IPS-18a (cell line): ENCODE measurements around the gene SLC1A5.

Source experiments
- H3K27ac ChIP-seq: one replicate; pipeline ENCODE4 v1.5.1; 2013; ENCODE audit warnings: low read length
- H3K27me3 ChIP-seq: one replicate; pipeline ENCODE4 v1.6.1; 2013; ENCODE audit warnings: mild to moderate bottlenecking, low read length; ENCODE audit not compliant: control insufficient read depth, insufficient read depth
- H3K36me3 ChIP-seq: one replicate; pipeline ENCODE4 v1.6.1; 2013; ENCODE audit warnings: low read depth, low read length; ENCODE audit not compliant: control insufficient read depth
- H3K4me1 ChIP-seq: one replicate; pipeline ENCODE4 v1.6.1; 2013; ENCODE audit warnings: low read depth, low read length; ENCODE audit not compliant: control insufficient read depth
- H3K4me3 ChIP-seq: one replicate; pipeline ENCODE4 v1.5.1; 2013; ENCODE audit warnings: low read length
- H3K9ac ChIP-seq: one replicate; pipeline ENCODE4 v1.6.1; 2013; ENCODE audit warnings: mild to moderate bottlenecking, low read length, moderate library complexity
- H3K9me3 ChIP-seq: one replicate; pipeline ENCODE4 v1.6.1; 2013; ENCODE audit warnings: low read depth, low read length; ENCODE audit not compliant: control insufficient read depth

Gene SLC1A5

DNA sequence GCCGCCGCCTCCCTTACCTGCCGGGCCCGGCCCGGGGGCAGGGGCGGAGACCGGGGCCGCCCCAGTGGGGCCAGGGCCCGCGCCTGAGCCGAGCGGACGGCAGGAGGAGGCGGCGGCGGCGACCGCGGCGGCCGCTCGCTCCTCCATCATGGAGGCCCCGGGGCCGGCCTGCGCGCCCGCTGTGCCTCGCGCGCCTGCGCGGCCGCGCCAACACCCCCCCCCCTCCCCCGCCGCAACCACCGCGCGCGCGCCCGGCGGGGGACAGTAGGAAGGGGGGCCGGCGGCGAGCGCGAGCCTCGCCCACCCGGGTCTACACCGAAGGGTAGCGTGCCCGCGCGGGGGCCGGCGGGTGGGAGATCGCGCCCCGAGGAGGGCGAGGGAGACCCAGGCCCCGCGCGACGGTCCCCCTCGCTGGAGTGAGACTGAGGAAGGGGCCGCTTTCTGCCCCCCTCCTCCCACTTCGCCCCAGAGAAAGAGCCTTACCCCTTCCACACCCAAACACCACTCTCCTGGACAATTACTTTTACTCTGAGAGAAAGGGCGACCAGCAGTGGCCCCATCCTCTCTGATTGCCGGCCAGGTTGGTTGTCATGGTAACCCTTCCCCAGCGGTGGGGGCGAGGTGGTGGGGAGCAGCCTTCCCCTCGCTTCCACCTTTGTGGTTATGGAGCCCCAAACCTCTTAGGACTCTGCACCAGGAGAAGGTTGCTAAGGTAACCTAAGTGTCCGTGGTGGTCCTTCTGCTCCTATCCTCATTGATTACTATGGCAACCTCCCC is 41.9 kb downstream of the SLC1A5 start, which contains the start of gene STRN4:
Gene STRN4, minus strand, starts transcription at position 170 of the 777 bp plus-strand sequence. Its CDS starts 20 bp downstream, at position 150.
- H3K36me3 ChIP-seq, result peaks cover 3% of the 10 kb centered on the region
- peak within 1 kb of the TSS; percentile 94 for H3K4me3 ChIP-seq
- H3K4me1 ChIP-seq, result peaks cover 9% of the 10 kb centered on the region
- H3K9me3 ChIP-seq, result no peaks in the 10 kb centered on the region
- H3K27me3 ChIP-seq, result no peaks in the 10 kb centered on the region
- peak within 1 kb of the TSS; percentile 85 for H3K9ac ChIP-seq
- H3K27ac ChIP-seq, result peak within 1 kb of the TSS; percentile 72

DNA sequence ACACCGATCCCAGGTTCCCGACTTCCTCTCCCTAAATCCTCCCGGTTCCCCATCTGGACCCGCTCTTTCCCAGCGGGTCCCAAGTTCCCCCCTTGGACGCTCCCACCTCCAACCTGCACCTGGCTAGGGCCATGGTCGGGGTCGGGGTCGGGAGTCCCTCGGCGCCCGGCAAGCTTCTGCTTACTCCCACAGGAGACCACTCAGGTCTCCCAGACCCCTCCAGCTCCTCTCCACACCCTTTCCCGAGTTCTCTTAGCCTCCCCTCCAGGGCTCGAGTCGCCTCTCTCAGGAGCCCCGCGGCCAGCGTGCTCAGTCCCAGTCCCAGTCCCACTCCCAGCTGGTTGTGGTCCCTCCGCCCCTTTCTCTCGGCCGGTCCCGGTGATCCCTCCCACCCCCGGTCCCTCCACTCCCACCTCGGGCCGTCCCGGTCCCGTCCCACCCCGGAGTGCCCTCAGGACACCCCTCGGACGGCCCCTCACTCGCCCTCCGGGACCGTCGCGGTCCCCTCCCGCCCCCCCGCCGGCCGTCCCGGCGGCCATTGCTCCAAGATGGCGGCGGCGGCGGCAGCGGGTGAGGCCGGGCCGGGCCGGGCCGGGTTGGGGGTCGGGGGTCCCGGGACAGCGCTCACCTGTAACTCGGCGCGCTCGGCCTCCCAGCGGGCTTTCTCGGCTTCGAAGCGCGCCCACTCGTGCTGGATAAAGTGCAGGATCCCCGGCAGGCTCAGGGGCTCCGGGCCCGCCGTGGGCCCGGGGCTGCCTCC is 42.7 kb downstream of the SLC1A5 start, which contains the start of gene FKRP:
Gene FKRP, plus strand, starts transcription at position 537 of the 760 bp plus-strand sequence. CDS start 9,394 bp downstream, outside the sequence.
- Histone ChIP-seq H3K36me3 (peaks cover 6% of the 10 kb centered on the region), H3K9ac (peak within 1 kb of the TSS; percentile 85), H3K4me1 (peaks cover 9% of the 10 kb centered on the region), H3K27ac (peak within 1 kb of the TSS; percentile 72), H3K4me3 (peak within 1 kb of the TSS; percentile 94), H3K9me3 (no peaks in the 10 kb centered on the region), H3K27me3 (no peaks in the 10 kb centered on the region)

DNA sequence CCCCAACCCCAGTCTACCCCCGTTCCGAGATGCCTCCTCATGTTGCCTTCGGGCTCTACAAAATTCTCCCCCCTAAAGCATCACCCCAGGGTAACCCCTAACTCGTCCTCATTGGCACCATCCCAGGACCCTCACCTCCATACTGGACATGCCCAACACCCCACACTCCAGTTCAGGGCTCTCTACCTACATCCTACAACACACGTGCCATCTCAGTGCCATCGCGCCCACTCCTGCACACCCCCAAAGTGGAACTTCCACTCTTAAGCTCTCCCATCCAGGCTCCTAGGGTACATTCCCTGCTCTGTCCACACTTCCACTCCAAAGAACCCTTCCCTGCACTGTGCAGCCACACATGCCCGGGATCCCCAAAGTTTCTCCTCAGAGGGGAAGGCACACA is 43.4 kb downstream of the SLC1A5 start:
- Histone ChIP-seq H3K27ac (peak overlapping the region; percentile 24), H3K9me3 (no peaks in the 10 kb centered on the region), H3K36me3 (peaks cover 9% of the 10 kb centered on the region), H3K4me1 (peaks cover 9% of the 10 kb centered on the region), H3K27me3 (no peaks in the 10 kb centered on the region), H3K4me3 (peak overlapping the region; percentile 94), H3K9ac (peak overlapping the region; percentile 85)

DNA sequence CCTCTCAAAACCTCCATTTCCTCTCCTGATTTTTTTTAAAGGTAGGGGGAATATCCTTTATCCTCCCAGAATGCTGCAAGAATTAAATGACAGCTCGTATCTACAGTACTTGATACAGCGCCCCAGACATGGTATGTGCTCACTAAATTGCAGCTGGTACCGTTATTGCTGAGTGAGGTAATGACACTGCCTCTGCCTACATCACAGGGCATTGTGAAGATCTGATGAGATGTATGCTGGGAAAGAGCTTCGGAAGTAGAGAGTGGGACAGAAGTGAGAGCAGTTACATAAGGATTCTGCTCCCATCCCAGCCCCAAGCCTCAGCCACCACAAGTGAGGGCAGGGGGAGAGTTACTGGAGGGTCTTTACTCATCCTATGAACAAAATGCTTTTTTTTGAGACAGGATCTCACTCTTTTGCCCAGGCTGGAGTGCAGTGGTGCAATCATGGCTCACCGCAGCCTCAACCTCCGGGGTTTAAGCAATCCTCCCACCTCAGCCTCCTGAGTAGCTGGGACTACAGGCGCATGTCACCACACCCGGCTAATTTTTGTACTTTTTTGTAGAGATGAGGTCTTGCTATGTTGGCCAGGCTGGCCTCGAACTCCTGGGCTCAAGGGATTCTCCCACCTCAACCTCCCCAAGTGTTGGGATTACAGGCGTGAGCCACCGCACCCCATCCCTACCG is 44.2 kb downstream of the SLC1A5 start:
- H3K9ac ChIP-seq, result peak overlapping the region; percentile 85
- H3K4me1 ChIP-seq, result peaks cover 9% of the 10 kb centered on the region
- H3K27me3 ChIP-seq, result no peaks in the 10 kb centered on the region
- H3K27ac ChIP-seq, result no peak overlapping the region
- H3K4me3 ChIP-seq, result peak overlapping the region; percentile 94
- H3K36me3 ChIP-seq, result peaks cover 9% of the 10 kb centered on the region
- H3K9me3 ChIP-seq, result no peaks in the 10 kb centered on the region

DNA sequence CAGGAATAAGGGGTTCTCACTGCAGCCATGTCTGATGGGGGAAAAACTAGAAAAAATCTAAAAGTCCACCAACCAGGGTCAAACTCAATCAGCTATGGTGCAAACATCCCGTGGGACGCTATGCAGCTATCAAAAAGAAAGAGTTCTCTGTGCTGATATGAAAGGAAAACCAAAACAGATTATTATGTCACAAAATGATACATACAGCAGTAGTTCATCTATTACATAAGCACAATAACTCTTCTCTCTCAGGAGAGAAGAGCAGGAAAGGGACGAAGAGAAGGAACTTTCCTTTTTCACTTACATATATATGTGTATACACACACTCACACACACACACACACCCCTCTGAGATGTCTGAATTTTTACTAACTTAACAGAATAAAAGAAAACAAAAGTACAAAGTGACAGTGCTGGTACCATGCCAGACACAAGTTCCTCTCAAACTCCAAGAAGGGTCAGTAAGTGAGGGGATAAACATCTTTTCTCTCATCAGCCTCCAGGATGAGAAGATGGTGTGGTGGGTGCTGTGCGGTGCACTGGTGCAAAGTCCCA is 45.4 kb downstream of the SLC1A5 start:
- H3K27me3 ChIP-seq, result no peaks in the 10 kb centered on the region
- peaks cover 18% of the 10 kb centered on the region for H3K36me3 ChIP-seq
- no peaks in the 10 kb centered on the region for H3K9me3 ChIP-seq
- no peak overlapping the region for H3K27ac ChIP-seq
- no peak overlapping the region for H3K9ac ChIP-seq
- H3K4me1 ChIP-seq, result peaks cover 9% of the 10 kb centered on the region
- no peak overlapping the region for H3K4me3 ChIP-seq

DNA sequence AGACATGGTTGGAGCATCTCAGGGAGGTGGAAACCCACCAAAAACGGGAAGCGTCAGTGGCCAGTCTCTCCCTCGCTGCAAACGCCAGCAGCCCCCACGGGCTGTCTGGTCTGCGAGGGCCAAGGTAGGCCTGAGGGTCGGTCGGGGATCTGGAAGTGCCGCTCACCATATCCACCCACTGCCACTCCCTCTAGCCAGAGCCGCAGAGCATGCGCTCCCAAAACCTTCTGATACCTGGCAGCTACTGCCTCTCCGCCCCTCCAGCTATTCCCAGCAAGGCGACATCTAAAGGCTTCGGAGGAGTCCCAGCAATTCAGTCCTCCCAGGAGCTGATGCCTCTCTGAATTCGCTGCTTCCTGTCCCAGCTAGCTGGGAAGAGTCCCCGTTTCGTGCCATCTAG is 46.9 kb downstream of the SLC1A5 start:
- Histone ChIP-seq H3K27ac (no peak overlapping the region), H3K9ac (no peak overlapping the region), H3K36me3 (peaks cover 31% of the 10 kb centered on the region), H3K9me3 (no peaks in the 10 kb centered on the region), H3K27me3 (no peaks in the 10 kb centered on the region), H3K4me1 (peaks cover 5% of the 10 kb centered on the region), H3K4me3 (no peak overlapping the region)

DNA sequence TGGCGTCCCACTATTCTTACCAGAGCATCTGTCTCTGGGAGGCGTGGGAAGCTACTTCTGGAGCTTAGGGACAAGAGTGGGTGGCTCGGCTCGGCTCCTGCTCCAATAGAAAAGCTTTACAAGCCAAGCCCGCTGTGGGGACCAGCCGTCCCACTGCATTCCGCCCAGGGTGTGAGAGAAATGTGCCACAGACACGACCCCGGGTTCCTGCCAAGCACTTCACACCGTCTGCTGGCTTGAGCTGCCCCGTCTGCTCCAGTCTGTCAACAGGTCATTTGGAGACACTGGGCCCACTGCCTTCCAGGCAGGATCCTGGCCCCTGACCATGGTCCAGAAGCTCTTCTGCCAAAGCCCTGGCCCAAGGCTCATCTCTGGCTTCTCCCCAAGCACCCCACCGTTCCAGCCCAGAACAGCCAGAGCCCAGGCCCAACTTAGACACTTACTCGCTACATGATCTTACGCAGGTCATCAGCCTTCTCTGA is 49.1 kb downstream of the SLC1A5 start:
- Histone ChIP-seq H3K27ac (no peak overlapping the region), H3K36me3 (peaks cover 35% of the 10 kb centered on the region), H3K4me3 (no peak overlapping the region), H3K9me3 (no peaks in the 10 kb centered on the region), H3K9ac (no peak overlapping the region), H3K4me1 (no peaks in the 10 kb centered on the region), H3K27me3 (no peaks in the 10 kb centered on the region)

DNA sequence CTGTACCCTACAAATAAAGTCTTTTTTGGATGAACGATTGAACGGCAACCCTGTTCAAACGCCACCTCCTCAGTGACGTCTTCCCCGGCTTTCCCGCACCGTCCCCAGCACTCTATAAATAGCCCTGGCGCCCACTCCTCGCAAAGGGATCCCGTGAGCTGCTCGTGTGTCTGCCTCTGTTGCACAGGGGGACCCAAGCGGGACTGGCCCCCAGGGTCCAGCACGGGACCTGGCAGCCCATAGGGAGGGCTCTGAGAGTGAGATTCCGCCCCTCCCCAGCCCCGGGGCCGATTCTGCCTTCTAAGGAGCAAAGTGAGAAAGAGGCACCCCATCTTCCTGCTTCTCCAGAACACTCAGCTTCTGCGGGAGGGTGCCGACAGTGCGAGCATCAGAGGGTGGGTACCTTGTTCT is 50.6 kb downstream of the SLC1A5 start:
- H3K4me3 ChIP-seq, result no peak overlapping the region
- no peak overlapping the region for H3K27ac ChIP-seq
- no peaks in the 10 kb centered on the region for H3K27me3 ChIP-seq
- no peak overlapping the region for H3K9ac ChIP-seq
- no peaks in the 10 kb centered on the region for H3K9me3 ChIP-seq
- H3K4me1 ChIP-seq, result no peaks in the 10 kb centered on the region
- H3K36me3 ChIP-seq, result peaks cover 51% of the 10 kb centered on the region

DNA sequence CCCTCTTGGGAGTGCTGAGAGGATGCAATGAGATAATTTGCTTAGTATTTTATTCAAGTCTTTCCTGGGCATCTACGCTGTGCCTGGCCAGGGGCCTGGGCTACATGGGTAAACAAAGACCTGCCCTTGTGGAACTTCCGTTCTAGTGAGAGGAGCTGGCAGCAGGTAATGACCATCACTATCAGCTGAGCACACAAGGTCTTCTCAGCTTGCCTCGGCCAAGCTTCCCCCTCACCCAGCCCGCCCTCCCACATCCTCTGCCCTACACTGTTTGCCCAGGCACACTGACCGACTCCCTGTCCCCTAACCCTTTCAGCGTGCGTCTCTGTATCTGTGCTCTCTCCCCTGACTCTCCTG is 51.1 kb downstream of the SLC1A5 start:
- Histone ChIP-seq H3K27me3 (no peaks in the 10 kb centered on the region), H3K9me3 (no peaks in the 10 kb centered on the region), H3K4me3 (no peak overlapping the region), H3K27ac (no peak overlapping the region), H3K9ac (no peak overlapping the region), H3K4me1 (no peaks in the 10 kb centered on the region), H3K36me3 (peaks cover 55% of the 10 kb centered on the region)

DNA sequence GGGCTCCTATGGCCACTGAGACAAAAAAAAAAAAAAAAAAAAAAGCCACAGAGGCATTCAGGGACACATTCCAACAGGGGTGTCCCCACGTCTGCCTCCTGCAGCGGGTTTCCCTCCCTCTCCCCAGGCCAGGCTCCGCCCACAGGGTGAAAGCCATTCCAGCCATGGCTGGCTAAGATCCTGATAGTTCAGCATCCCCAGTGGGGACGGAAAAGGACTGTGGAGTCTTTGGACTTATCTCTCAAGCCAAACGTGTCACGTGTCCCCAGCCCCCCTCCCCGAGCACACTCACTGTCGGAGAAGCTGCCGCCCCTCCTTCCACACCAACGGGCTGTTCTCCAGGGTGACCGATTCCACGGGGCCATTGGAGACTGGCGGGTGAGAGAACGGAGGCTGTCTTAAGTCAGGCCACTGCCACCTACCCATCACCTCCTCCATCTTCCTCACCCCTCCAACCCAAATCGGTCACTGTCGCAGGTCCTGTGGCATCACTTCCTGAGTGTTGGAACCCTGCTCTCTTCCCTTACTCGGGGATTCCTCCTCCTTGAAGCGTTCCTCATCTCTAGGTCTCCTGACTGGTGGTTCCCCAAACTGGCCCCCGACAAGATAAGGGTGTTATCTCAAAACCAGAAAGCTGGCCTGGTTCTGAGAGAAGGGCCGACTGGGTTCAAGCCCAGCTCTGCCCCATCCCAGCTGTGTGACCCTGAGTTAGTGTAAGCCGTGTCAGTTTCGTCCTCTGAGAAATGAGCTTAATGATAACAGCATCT is 51.7 kb downstream of the SLC1A5 start:
- H3K27ac ChIP-seq, result no peak overlapping the region
- H3K36me3 ChIP-seq, result peaks cover 61% of the 10 kb centered on the region
- no peaks in the 10 kb centered on the region for H3K9me3 ChIP-seq
- no peaks in the 10 kb centered on the region for H3K4me1 ChIP-seq
- no peak overlapping the region for H3K4me3 ChIP-seq
- no peaks in the 10 kb centered on the region for H3K27me3 ChIP-seq
- no peak overlapping the region for H3K9ac ChIP-seq
